ENCODE measurements around the gene GOLGA6A.

DNA sequence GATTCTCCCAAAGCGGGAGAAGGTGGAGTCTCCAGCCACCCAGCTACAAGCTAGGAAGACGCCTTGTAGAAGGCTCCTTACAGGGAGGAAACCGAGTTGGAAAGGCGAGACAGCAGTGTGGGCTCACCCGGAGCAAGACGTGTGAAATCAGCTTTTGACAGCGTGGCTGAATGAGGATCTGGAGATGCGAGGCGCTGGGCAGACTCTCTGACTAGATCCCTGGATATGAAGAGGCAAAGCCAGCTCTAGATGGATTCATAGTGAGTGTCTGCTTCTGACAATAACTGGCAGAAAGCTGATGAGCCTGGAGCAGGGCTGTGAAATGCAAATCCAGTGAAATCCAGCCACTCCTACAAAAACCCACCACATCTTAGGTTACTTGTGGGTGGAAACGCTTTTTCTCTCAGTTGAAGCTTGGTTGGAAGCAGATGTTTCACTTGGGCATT, 41.0 kb downstream of the GOLGA6A start:
- TF ChIP-seq POLR2A (IDR thresholded peaks at IDR 0.05; ENCODE audit: low read depth) (no peak), EP300 (IDR thresholded peaks at IDR 0.05) (no peak), POLR2AphosphoS5 (IDR thresholded peaks at IDR 0.05) (no peak)
- TF ChIP-seq, protein P1, sequence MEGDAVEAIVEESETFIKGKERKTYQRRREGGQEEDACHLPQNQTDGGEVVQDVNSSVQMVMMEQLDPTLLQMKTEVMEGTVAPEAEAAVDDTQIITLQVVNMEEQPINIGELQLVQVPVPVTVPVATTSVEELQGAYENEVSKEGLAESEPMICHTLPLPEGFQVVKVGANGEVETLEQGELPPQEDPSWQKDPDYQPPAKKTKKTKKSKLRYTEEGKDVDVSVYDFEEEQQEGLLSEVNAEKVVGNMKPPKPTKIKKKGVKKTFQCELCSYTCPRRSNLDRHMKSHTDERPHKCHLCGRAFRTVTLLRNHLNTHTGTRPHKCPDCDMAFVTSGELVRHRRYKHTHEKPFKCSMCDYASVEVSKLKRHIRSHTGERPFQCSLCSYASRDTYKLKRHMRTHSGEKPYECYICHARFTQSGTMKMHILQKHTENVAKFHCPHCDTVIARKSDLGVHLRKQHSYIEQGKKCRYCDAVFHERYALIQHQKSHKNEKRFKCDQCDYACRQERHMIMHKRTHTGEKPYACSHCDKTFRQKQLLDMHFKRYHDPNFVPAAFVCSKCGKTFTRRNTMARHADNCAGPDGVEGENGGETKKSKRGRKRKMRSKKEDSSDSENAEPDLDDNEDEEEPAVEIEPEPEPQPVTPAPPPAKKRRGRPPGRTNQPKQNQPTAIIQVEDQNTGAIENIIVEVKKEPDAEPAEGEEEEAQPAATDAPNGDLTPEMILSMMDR (IDR thresholded peaks at IDR 0.05) = no peak
